Measurements from ENCODE around the gene AMY2B. TPM values are rescaled to one million over a fixed set of nuclear protein-coding genes. Genes with fewer than 3 reads are reported as not detected.
"Not testable (repeated sequence)": the region's sequence is repeated elsewhere in the genome, so short reads cannot be mapped to it uniquely, and the experiment has no call there.

AMY2B gene
- total RNA-seq, 1 experiment from 2014 or later = 0.98 TPM

GRCh38 chr1:103583887-103584286 lies 12.5 kb downstream of the AMY2B start:
- Histone ChIP-seq H3K27ac (ENCODE audit: low read length) (no peak overlapping the region), H3K9ac (ENCODE audit: low read length) (no peak overlapping the region), H4K20me1 (ENCODE audit: low read length) (no peaks in the 10 kb centered on the region), H3K9me3 (ENCODE audit: low read length) (no peaks in the 10 kb centered on the region), H3K27me3 (ENCODE audit: low read length) (peaks cover 80% of the 10 kb centered on the region), H3K9me2 (replicated peaks; ENCODE audit: low read length) (no peaks in the 10 kb centered on the region), H3K36me3 (ENCODE audit: low read depth, low read length) (no peaks in the 10 kb centered on the region), H3K79me2 (ENCODE audit: low read length) (no peaks in the 10 kb centered on the region), H3K4me2 (ENCODE audit: low read length) (no peak overlapping the region), H3F3A (ENCODE audit: low read length, unreplicated experiment) (no peaks in the 10 kb centered on the region), H2AFZ (ENCODE audit: low read length) (no peak overlapping the region), H3K4me3 (ENCODE audit: low read length) (no peak overlapping the region), H3K4me1 (ENCODE audit: insufficient read depth, low read length) (no peaks in the 10 kb centered on the region)
- no peak for ATAC-seq
- TF ChIP-seq EZH2 (IDR thresholded peaks at IDR 0.05; ENCODE audit: low read length, unreplicated experiment) = no peak
- no peak for TF ChIP-seq CTCF (conservative IDR thresholded peaks at IDR 0.05; ENCODE audit: low read depth, low read length)
- TF ChIP-seq EZH2phosphoT487 (IDR thresholded peaks at IDR 0.05; ENCODE audit: borderline replicate concordance, low read length) = no peak
- CTCF ChIA-PET = no interaction called here
- no peak for DNase-seq
- no TSS peak for BruUV-seq (replicated peaks)
- POLR2A ChIA-PET (ENCODE audit: unreplicated experiment) = no interaction called here
- intact Hi-C loops (cut with micrococcal nuclease) = no loop called here

- ChIA-PET POLR2A (ENCODE audit: unreplicated experiment) (no interaction called here), CTCF (no interaction called here)
- Histone ChIP-seq H2AFZ (ENCODE audit: low read length) (no peak overlapping the region), H3K4me3 (ENCODE audit: low read length) (no peak overlapping the region), H3K4me2 (ENCODE audit: low read length) (no peak overlapping the region), H3K9me2 (replicated peaks; ENCODE audit: low read length) (no peaks in the 10 kb centered on the region), H3K9ac (ENCODE audit: low read length) (no peak overlapping the region), H3K4me1 (ENCODE audit: insufficient read depth, low read length) (no peaks in the 10 kb centered on the region), H3K27ac (ENCODE audit: low read length) (no peak overlapping the region), H3F3A (ENCODE audit: low read length, unreplicated experiment) (no peaks in the 10 kb centered on the region), H3K9me3 (ENCODE audit: low read length) (no peaks in the 10 kb centered on the region), H4K20me1 (ENCODE audit: low read length) (no peaks in the 10 kb centered on the region), H3K79me2 (ENCODE audit: low read length) (no peaks in the 10 kb centered on the region), H3K36me3 (ENCODE audit: low read depth, low read length) (no peaks in the 10 kb centered on the region), H3K27me3 (ENCODE audit: low read length) (peaks cover 75% of the 10 kb centered on the region)
- intact Hi-C loops (cut with micrococcal nuclease) = no loop called here
- DNase-seq = no peak
- BruUV-seq (replicated peaks) = no TSS peak
- TF ChIP-seq CTCF (conservative IDR thresholded peaks at IDR 0.05; ENCODE audit: low read depth, low read length) = no peak
- no peak for TF ChIP-seq EZH2phosphoT487 (IDR thresholded peaks at IDR 0.05; ENCODE audit: borderline replicate concordance, low read length)
- TF ChIP-seq EZH2 (IDR thresholded peaks at IDR 0.05; ENCODE audit: low read length, unreplicated experiment) = no peak
- no peak for ATAC-seq
Measured at GRCh38 chr1:103584537-103584936, 13.1 kb downstream of the AMY2B start.

- CTCF ChIA-PET; intact Hi-C loops (cut with micrococcal nuclease); BruUV-seq (replicated peaks); H3F3A ChIP-seq (ENCODE audit: low read length, unreplicated experiment); H3K79me2 ChIP-seq (ENCODE audit: low read length); ATAC-seq; H2AFZ ChIP-seq (ENCODE audit: low read length); H3K9me2 ChIP-seq (replicated peaks; ENCODE audit: low read length); POLR2A ChIA-PET (ENCODE audit: unreplicated experiment); H3K27ac ChIP-seq (ENCODE audit: low read length); H3K4me1 ChIP-seq (ENCODE audit: insufficient read depth, low read length); H3K36me3 ChIP-seq (ENCODE audit: low read depth, low read length); DNase-seq; H3K9me3 ChIP-seq (ENCODE audit: low read length); H4K20me1 ChIP-seq (ENCODE audit: low read length); H3K9ac ChIP-seq (ENCODE audit: low read length); H3K4me3 ChIP-seq (ENCODE audit: low read length); H3K27me3 ChIP-seq (ENCODE audit: low read length); H3K4me2 ChIP-seq (ENCODE audit: low read length): not testable (repeated sequence)
Measured at GRCh38 chr1:103602740-103603139, 31.4 kb downstream of the AMY2B start.
